Heart left ventricle (tissue), 13 donors: ENCODE data around the gene PLAC9.

Source experiments
- POLR2A ChIP-seq, 2 donors: fragments of 450-650 bp; IDR thresholded peaks; one replicate each; pipeline ENCODE4 v1.6.1; 2017; ENCODE audit warnings: antibody characterized with exemption in 2 of 2, mild to moderate bottlenecking in 2 of 2, moderate library complexity in 2 of 2
- TF ChIP-seq, protein P1 (sequence below), 12 donors: fragments of 200-600 bp; sonication (generic) in 4 of 12; IDR thresholded peaks; one replicate each; pipeline versions ENCODE4 v1.5.0 to v1.8.0; 2018 to 2022; ENCODE audit warnings: antibody characterized with exemption in 12 of 12, mild to moderate bottlenecking in 5 of 12
- donor health status: ischemic (EF 13 %, LVEDD 7.1; RV severe dilation, severe dysfunction).
- donor health status: DM: no; HTN: yes; CAD: no.
- donor health status: DM: no; HTN: no; CAD: no.
- donor health status: ischemic (EF 25% LVEDD 6.9; RV normal size, moderate dysfunction).
- donor health status: ischemic (EF 25% LVEDD 5.7; RV mildly dilated, moderate dysfunction).
- donor health status: ischemic (EF 35%, LVEDD 5.7; RV mildly dilated, moderate dysfunction).
- donor health status: nonischemic (EF 11% LVEDD 7.7; RV severe dilation, severe dysfunction).
- donor health status: DM: yes; HTN: yes; CAD: no.
- donor health status: PGD.
- donor health status: ischemic (EF 29% LVEDD 5.4; RV normal size, mild dysfunction).
- donor health status: nonischemic (EF 23%, LVEDD 6.1; RV moderate dilation, normal function).

DNA sequence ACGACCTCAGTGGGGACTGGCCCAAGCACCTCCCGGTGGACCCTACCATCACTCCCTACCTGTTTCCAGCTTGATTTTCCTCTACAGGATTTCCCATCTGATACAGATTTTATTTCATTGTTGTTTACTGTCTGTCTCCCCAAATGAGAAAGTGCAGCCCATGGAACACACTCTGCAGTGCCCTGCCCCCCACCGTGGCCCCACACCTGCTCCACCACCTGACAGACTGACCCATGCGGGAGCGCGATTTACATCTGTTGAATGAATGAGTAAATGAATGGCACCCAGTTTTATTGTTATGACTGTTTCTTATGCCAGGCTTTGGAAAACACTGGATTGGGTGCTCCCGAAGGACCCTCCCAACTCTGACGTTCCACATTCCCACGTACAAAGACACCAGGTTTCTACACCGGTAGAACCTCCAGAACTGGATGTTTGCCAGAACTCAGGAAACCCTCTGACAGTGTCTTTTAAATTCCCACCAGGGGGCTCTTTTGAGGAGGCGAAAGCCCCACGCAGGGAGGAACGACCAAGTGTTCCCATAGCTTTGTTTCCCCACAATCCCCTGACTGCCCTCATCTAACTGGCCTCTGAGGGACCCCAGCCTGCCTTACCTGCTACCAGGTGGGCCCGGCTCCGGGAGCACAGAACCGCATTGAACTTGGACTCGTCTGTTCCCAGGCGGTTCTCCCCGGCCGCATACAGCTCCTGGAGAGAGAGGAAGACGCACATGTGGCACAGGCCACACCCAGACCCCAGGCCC, 29.0 kb downstream of the PLAC9 start:
- no peak for TF ChIP-seq POLR2A (IDR thresholded peaks at IDR 0.05)
- TF ChIP-seq, protein P1, sequence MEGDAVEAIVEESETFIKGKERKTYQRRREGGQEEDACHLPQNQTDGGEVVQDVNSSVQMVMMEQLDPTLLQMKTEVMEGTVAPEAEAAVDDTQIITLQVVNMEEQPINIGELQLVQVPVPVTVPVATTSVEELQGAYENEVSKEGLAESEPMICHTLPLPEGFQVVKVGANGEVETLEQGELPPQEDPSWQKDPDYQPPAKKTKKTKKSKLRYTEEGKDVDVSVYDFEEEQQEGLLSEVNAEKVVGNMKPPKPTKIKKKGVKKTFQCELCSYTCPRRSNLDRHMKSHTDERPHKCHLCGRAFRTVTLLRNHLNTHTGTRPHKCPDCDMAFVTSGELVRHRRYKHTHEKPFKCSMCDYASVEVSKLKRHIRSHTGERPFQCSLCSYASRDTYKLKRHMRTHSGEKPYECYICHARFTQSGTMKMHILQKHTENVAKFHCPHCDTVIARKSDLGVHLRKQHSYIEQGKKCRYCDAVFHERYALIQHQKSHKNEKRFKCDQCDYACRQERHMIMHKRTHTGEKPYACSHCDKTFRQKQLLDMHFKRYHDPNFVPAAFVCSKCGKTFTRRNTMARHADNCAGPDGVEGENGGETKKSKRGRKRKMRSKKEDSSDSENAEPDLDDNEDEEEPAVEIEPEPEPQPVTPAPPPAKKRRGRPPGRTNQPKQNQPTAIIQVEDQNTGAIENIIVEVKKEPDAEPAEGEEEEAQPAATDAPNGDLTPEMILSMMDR (IDR thresholded peaks at IDR 0.05): peak in 5 of 12 donors; percentile 16 to 28 (median 22)
